ENCODE measurements around the gene SUPT3H. TPM values are rescaled to one million over a fixed set of nuclear protein-coding genes. Genes with fewer than 3 reads are reported as not detected.

SUPT3H gene
- total RNA-seq, 3 donors from 2014 or later (not counting 1 experiment from before 2014, with no cell fraction given), result 7.3 to 10.9 (median 9.9) TPM

DNA sequence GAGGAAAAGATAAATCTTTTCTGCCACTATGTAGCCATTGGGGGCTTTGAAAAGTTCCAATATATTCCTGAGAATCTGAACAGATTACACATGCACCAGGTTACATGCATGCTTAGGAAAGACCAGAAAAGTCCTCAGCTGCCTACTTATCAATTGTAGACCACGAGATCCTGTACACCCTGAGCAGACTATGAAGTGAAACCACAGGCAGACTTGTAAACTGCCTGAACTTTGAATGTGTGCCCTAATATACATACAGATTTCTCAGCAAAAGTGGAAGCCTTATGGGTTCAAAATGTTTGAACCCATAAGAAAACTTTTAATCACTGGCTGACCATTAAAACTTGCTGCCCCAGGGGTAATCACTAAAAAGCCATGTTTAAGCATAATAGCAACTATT, 323.1 kb downstream of the SUPT3H start:
- intact Hi-C loops (cut with micrococcal nuclease), result no loop called here

DNA sequence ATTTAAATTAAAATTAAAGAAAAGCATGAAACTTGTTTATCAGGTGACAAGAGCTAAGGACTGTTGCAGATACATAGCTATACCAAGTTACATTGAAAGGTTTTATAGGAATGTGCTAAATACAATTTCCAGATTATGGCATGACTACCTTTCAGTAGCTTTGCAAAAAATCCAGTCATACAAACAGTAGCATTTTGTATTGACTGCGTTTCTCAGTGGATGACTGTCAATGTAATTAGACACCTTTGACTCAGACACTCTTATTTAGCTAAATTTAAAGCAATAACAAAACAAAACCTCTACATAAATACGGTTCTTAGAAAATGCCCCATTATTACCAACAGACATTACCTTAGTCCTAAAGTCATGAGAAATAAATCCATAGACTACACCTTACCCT, 325.4 kb downstream of the SUPT3H start:
- no peak overlapping the region for H3K27ac Mint-ChIP-seq
- 85% methylated on average over 2 of the region's 2 CpGs for WGBS (ENCODE audit: insufficient coverage)
- Histone ChIP-seq H3K4me3 (ENCODE audit: low read length) (no peak overlapping the region), H3K27me3 (ENCODE audit: control insufficient read depth, insufficient read depth, low read length) (no peaks in the 10 kb centered on the region), H3K9me3 (ENCODE audit: control insufficient read depth, insufficient read depth, low read length) (no peaks in the 10 kb centered on the region), H3K27ac (ENCODE audit: low read length) (no peak overlapping the region), H3K4me1 (ENCODE audit: control insufficient read depth, insufficient read depth, low read length) (peaks cover 5% of the 10 kb centered on the region), H3K36me3 (ENCODE audit: control insufficient read depth, insufficient read depth, low read length) (no peaks in the 10 kb centered on the region)
- DNase-seq, result no peak
- ATAC-seq, result no peak
- no peak overlapping the region for H3K4me3 Mint-ChIP-seq
- TF ChIP-seq CTCF (IDR thresholded peaks at IDR 0.05), result no peak
- H3K4me1 Mint-ChIP-seq, result peaks cover 6% of the 10 kb centered on the region in 2 donors
- no peaks in the 10 kb centered on the region for H3K36me3 Mint-ChIP-seq
- intact Hi-C loops (cut with micrococcal nuclease), result no loop called here
- H3K27me3 Mint-ChIP-seq (ENCODE audit: low read depth in 2 of 2), result no peaks in the 10 kb centered on the region
- no peaks in the 10 kb centered on the region for H3K9me3 Mint-ChIP-seq

More for the DNA sequence above, 323.1 kb downstream of the SUPT3H start:
- ATAC-seq, result peak in 1 of 3 donors; percentile 55
- no peaks in the 10 kb centered on the region for H3K27me3 ChIP-seq (ENCODE audit: control insufficient read depth, insufficient read depth, low read length)
- TF ChIP-seq CTCF (IDR thresholded peaks at IDR 0.05), result no peak
- Mint-ChIP-seq H3K9me3 (peaks cover 2% of the 10 kb centered on the region in 2 donors), H3K4me1 (peaks cover 0 to 6% of the 10 kb centered on the region in 2 donors), H3K27me3 (ENCODE audit: low read depth in 2 of 2) (no peaks in the 10 kb centered on the region), H3K4me3 (no peak overlapping the region), H3K36me3 (no peaks in the 10 kb centered on the region), H3K27ac (no peak overlapping the region)
- no peaks in the 10 kb centered on the region for H3K9me3 ChIP-seq (ENCODE audit: control insufficient read depth, insufficient read depth, low read length)
- no peak overlapping the region for H3K4me3 ChIP-seq (ENCODE audit: low read length)
- WGBS (ENCODE audit: insufficient coverage), result 0% methylated on average over 1 of the region's 1 CpG
- peak in 1 of 2 donors; percentile 20 for DNase-seq
- no peak overlapping the region for H3K27ac ChIP-seq (ENCODE audit: low read length)
- no peaks in the 10 kb centered on the region for H3K36me3 ChIP-seq (ENCODE audit: control insufficient read depth, insufficient read depth, low read length)
- no peaks in the 10 kb centered on the region for H3K4me1 ChIP-seq (ENCODE audit: control insufficient read depth, insufficient read depth, low read length)

DNA sequence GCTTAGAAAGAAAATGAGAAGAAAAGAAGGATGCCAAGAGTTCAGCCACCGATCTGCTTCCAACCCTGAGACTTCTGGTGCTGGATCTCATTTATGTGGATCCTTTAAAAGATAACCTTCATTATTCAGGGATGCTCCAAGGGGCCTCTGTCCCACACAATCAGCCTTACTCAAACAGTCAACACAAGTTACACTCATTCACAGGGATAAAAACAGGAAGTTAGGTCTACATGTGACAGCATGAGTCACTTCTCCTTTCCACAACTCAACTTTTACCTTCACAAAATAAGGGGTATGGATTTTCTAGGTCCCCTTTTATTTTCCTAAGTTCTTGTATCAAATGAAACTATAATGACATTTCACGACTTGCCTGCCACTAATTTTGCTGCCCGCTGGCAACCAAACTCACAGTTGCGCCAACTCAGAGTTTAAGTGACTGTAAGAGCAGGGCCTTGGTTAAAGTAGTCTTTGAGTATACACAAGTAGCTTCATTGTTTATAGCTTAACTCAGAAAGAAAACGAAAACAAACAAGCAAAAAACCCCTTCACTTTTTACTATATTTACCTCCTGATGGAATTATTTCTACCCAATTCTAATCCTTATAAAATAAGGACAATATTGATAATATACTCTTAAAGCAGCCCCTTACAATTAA, 328.4 kb downstream of the SUPT3H start:
- no peak overlapping the region for H3K27ac Mint-ChIP-seq
- peaks cover 3 to 6% of the 10 kb centered on the region in 2 donors for H3K4me1 Mint-ChIP-seq
- ATAC-seq (peak in 1 of 3 donors; percentile 49), DNase-seq (peak in 1 of 2 donors; percentile 11)
- Histone ChIP-seq H3K4me1 (ENCODE audit: control insufficient read depth, insufficient read depth, low read length) (peaks cover 5% of the 10 kb centered on the region), H3K27ac (ENCODE audit: low read length) (no peak overlapping the region), H3K27me3 (ENCODE audit: control insufficient read depth, insufficient read depth, low read length) (no peaks in the 10 kb centered on the region), H3K4me3 (ENCODE audit: low read length) (no peak overlapping the region), H3K36me3 (ENCODE audit: control insufficient read depth, insufficient read depth, low read length) (no peaks in the 10 kb centered on the region), H3K9me3 (ENCODE audit: control insufficient read depth, insufficient read depth, low read length) (no peaks in the 10 kb centered on the region)
- no peaks in the 10 kb centered on the region for H3K27me3 Mint-ChIP-seq (ENCODE audit: low read depth in 2 of 2)
- intact Hi-C loops (cut with micrococcal nuclease), result no loop called here
- WGBS (ENCODE audit: insufficient coverage), result 97% methylated on average over 4 of the region's 5 CpGs
- H3K9me3 Mint-ChIP-seq, result no peaks in the 10 kb centered on the region
- TF ChIP-seq CTCF (IDR thresholded peaks at IDR 0.05), result no peak
- H3K36me3 Mint-ChIP-seq, result no peaks in the 10 kb centered on the region
- H3K4me3 Mint-ChIP-seq, result no peak overlapping the region

DNA sequence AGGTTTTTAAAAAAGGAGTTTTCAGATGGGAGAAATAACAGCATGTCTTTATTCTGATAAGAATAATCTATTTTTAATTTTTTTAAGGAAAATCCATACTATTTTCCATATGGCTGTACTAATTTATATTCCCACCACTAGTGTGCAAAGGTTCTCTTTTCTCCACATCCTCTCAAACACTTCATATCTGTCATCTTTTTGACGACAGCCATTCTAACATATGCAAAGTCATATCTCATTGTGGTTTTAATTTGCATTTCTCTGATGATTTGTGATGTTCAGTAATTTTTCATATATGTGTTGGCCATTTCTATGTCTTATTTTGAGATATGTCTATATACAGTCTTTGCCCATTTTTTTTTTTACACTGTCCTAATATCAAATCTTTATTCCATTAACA, 330.2 kb downstream of the SUPT3H start:
- Histone ChIP-seq H3K4me1 (ENCODE audit: control insufficient read depth, insufficient read depth, low read length) (peaks cover 5% of the 10 kb centered on the region), H3K4me3 (ENCODE audit: low read length) (no peak overlapping the region), H3K27me3 (ENCODE audit: control insufficient read depth, insufficient read depth, low read length) (no peaks in the 10 kb centered on the region), H3K27ac (ENCODE audit: low read length) (no peak overlapping the region), H3K36me3 (ENCODE audit: control insufficient read depth, insufficient read depth, low read length) (no peaks in the 10 kb centered on the region), H3K9me3 (ENCODE audit: control insufficient read depth, insufficient read depth, low read length) (no peaks in the 10 kb centered on the region)
- WGBS (ENCODE audit: insufficient coverage), result no CpG with 5 or more reads among the region's 1 CpG
- Mint-ChIP-seq H3K27ac (no peak overlapping the region), H3K9me3 (no peaks in the 10 kb centered on the region), H3K4me1 (peaks cover 0 to 6% of the 10 kb centered on the region in 2 donors), H3K36me3 (no peaks in the 10 kb centered on the region), H3K4me3 (no peak overlapping the region), H3K27me3 (ENCODE audit: low read depth in 2 of 2) (no peaks in the 10 kb centered on the region)
- TF ChIP-seq CTCF (IDR thresholded peaks at IDR 0.05), result no peak
- no peak for DNase-seq
- intact Hi-C loops (cut with micrococcal nuclease), result no loop called here
- no peak for ATAC-seq
